ENCODE results near the gene KISS1R. TPM values are rescaled to one million over a fixed set of nuclear protein-coding genes. Genes with fewer than 3 reads are reported as not detected.
A peak's percentile ranks its signal among the peaks of the same experiment; 100 is the strongest.

KISS1R gene
- total RNA-seq, 1 donor from 2014 or later = not detected

DNA sequence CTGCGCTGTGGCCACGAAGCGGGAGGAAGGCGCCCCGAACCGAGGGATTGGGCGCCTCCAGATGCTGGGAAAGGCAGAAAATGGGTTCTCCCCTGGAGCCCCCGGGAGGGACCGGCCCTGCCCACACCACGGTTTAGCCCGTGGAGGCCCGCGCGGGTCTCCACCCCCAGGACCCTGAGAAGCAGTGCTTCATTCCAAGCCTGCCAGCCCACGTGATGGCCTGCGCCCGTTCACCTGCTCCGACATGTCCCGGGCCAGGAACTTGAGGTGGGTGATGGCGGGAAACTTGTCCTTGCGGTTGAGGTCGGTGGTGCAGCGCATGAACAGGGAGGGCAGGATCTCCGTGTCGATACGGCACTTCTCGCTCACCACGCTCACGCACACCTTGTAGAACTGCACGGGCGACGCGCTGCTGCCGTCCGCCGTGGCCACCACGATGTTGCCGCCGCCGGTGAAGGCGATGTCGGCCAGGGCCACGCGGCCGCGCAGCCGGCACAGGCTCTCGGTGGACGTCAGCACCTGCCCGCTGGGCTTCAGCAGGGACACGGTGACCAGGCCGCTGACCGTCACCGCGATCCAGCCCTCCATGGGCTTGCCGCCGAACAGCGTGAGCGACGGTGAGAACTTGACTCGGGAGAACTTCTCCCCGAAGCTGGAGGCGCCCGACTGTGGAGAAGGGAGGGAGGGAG is 31.5 kb upstream of the KISS1R start:
- H3K4me1 ChIP-seq = no peaks in the 10 kb centered on the region
- DNase-seq (peak; percentile 61), ATAC-seq (no peak)
- H3K9me3 ChIP-seq = no peaks in the 10 kb centered on the region
- H3K36me3 ChIP-seq = peaks cover 65% of the 10 kb centered on the region
- no peak overlapping the region for H3K4me3 ChIP-seq
- no peaks in the 10 kb centered on the region for H3K27me3 ChIP-seq
- no peak for TF ChIP-seq CTCF (IDR thresholded peaks at IDR 0.05)
- H3K27ac ChIP-seq = no peak overlapping the region
- intact Hi-C loops (cut with DNase I) = no loop called here

GRCh38 chr19:887072-887471 is 30.1 kb upstream of the KISS1R start:
- no peak for TF ChIP-seq CTCF (IDR thresholded peaks at IDR 0.05)
- Histone ChIP-seq H3K9me3 (no peaks in the 10 kb centered on the region), H3K36me3 (peaks cover 53% of the 10 kb centered on the region), H3K4me1 (peaks cover 3% of the 10 kb centered on the region), H3K27ac (no peak overlapping the region), H3K27me3 (no peaks in the 10 kb centered on the region), H3K4me3 (no peak overlapping the region)
- intact Hi-C loops (cut with DNase I) = no loop called here
- DNase-seq (no peak), ATAC-seq (no peak)

DNA sequence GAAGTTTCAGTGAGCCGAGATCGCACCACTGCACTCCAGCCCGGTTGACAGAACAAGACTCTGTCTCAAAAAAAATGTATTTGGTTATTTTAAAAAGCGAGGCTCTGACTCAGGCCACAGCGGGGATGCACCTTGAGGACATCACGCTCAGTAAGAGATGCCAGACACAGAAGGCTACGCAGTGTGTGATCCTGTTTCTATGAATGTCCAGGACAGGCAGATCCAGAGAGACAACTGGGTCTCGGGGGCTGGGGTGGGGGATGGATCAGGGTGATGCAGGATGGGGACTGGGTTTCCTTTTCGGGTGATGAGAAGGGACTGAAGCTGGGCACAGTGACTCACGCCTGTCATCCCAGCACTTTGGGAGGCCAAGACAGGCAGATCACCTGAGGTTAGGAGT is 29.5 kb upstream of the KISS1R start:
- intact Hi-C loops (cut with DNase I) = no loop called here
- Histone ChIP-seq H3K27ac (no peak overlapping the region), H3K36me3 (peaks cover 49% of the 10 kb centered on the region), H3K4me3 (no peak overlapping the region), H3K27me3 (no peaks in the 10 kb centered on the region), H3K9me3 (no peaks in the 10 kb centered on the region), H3K4me1 (peaks cover 5% of the 10 kb centered on the region)
- no peak for DNase-seq
- ATAC-seq = no peak
- TF ChIP-seq CTCF (IDR thresholded peaks at IDR 0.05) = no peak

DNA sequence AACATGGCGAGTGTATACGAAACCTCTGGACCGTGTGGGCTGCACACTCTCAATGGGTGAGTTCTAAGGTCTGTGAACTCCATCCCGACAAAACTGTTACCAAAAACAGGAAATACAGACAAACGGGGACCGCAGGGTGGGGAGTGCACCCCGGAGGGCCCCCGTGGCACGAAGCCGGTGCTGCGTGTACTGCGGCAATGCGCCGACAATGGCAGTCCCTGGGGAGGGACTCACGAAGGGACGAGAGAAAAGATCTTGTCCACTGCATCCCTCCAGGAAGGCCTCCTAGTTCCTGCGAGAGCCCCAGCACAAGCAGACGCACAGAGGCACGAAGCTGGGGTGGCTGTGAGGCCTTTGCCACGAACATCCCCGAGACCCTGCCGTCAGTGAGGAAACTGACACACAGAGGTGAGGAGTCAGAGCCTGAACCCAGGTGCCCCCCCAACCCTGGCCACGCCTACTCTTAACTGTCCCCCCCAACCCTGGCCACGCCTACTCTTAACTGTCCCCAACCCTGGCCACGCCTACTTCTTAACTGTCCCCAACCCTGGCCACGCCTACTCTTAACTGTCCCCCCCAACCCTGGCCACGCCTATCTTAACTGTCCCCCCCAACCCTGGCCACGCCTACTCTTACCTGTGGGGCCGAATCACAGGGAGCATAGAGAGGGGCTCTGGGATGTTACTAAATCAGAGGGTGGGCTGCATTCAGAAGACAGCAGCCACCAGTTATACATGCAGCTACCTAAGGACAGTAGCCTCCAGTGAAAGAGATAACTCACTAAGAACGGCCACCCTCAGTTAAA is 28.4 kb upstream of the KISS1R start:
- peaks cover 5% of the 10 kb centered on the region for H3K4me1 ChIP-seq
- no peaks in the 10 kb centered on the region for H3K9me3 ChIP-seq
- ATAC-seq = no peak
- no peak for DNase-seq
- no peaks in the 10 kb centered on the region for H3K27me3 ChIP-seq
- intact Hi-C loops (cut with DNase I) = no loop called here
- H3K4me3 ChIP-seq = no peak overlapping the region
- H3K36me3 ChIP-seq = peaks cover 43% of the 10 kb centered on the region
- no peak overlapping the region for H3K27ac ChIP-seq
- no peak for TF ChIP-seq CTCF (IDR thresholded peaks at IDR 0.05)

GRCh38 chr19:889662-890295 is 27.4 kb upstream of the KISS1R start:
- intact Hi-C loops (cut with DNase I) = no loop called here
- ATAC-seq (no peak), DNase-seq (no peak)

More at GRCh38 chr19:889662-890295, 27.4 kb upstream of the KISS1R start:
- Histone ChIP-seq H3K36me3 (peaks cover 38% of the 10 kb centered on the region), H3K27me3 (no peaks in the 10 kb centered on the region), H3K9me3 (no peaks in the 10 kb centered on the region), H3K4me3 (no peak overlapping the region), H3K4me1 (peaks cover 5% of the 10 kb centered on the region), H3K27ac (no peak overlapping the region)
- no peak for TF ChIP-seq CTCF (IDR thresholded peaks at IDR 0.05)
